Neutrophil (primary cell): ENCODE results near the gene GLRX2.
A peak's percentile ranks its signal among the peaks of the same experiment; 100 is the strongest.

ENCODE experiments used
- H3K27ac ChIP-seq: fragments of 200-600 bp; sonication (generic); 2 replicates; pipeline ENCODE4 v1.5.1; 2016; ENCODE audit warnings: mild to moderate bottlenecking, moderate library complexity
- H3K27me3 ChIP-seq: fragments of 200-600 bp; sonication (generic); 2 replicates; pipeline ENCODE4 v1.6.0; 2016; ENCODE audit warnings: mild to moderate bottlenecking
- H3K36me3 ChIP-seq: fragments of 200-600 bp; sonication (generic); 2 replicates; pipeline ENCODE4 v1.5.1; 2017
- H3K4me1 ChIP-seq, 2 experiments: fragments of 200-600 bp in 1 of 2; sonication (generic) in 1 of 2; 1 replicate in 1 of 2; 2 replicates in 1 of 2; pipeline versions ENCODE4 v1.5.1 to v1.6.1; 2013 to 2016; ENCODE audit warnings: low read depth in 1 of 2, low read length in 1 of 2, mild to moderate bottlenecking in 1 of 2, moderate library complexity in 1 of 2; ENCODE audit not compliant: control insufficient read depth in 1 of 2, insufficient read depth in 1 of 2
- H3K4me3 ChIP-seq, 2 experiments: fragments of 200-600 bp in 1 of 2; sonication (generic) in 1 of 2; 1 replicate in 1 of 2; 2 replicates in 1 of 2; pipeline ENCODE4 v1.5.1; 2013 to 2016; ENCODE audit warnings: low read depth in 1 of 2, low read length in 1 of 2, mild to moderate bottlenecking in 1 of 2, moderate library complexity in 1 of 2
- H3K9me3 ChIP-seq: fragments of 200-600 bp; sonication (generic); 2 replicates; pipeline ENCODE4 v1.5.1; 2016
- TF ChIP-seq, protein P1 (sequence below): fragments of 200-600 bp; sonication (generic); IDR thresholded peaks from 2 replicates; pipeline ENCODE4 v1.5.1; 2016; ENCODE audit warnings: antibody characterized with exemption

The GLRX2 gene

DNA sequence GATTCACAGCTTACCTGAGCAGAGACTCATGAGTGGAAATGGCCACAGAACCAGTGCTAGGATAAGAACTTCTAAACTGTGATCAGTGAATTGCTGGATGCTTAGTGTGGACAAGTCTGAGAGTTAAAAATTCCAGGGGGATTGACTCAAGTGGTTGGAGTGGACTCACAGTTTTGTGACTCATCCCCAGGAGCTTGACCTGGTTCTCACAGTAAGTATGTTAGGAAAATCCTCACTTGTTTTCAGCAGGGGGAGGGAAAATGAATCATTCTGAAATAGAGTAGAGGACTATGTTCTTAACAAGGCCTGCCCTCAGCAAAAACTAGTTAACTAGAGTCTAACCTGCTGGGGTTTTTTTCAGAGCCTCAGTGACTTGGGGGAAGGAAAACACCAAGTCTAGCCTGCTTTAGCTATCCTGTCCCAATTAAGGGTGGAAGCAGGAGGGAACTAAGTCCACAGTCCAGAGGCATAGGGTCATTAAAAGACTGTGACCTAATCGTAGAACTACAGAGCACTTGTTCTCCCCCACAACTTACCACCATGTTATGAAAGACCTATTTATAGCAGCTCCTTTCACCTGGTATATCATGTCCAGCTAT lies 10.5 kb upstream of the GLRX2 start:
- no peaks in the 10 kb centered on the region for H3K9me3 ChIP-seq
- H3K4me1 ChIP-seq, result peaks cover 41 to 42% of the 10 kb centered on the region in 2 experiments
- TF ChIP-seq, protein P1, sequence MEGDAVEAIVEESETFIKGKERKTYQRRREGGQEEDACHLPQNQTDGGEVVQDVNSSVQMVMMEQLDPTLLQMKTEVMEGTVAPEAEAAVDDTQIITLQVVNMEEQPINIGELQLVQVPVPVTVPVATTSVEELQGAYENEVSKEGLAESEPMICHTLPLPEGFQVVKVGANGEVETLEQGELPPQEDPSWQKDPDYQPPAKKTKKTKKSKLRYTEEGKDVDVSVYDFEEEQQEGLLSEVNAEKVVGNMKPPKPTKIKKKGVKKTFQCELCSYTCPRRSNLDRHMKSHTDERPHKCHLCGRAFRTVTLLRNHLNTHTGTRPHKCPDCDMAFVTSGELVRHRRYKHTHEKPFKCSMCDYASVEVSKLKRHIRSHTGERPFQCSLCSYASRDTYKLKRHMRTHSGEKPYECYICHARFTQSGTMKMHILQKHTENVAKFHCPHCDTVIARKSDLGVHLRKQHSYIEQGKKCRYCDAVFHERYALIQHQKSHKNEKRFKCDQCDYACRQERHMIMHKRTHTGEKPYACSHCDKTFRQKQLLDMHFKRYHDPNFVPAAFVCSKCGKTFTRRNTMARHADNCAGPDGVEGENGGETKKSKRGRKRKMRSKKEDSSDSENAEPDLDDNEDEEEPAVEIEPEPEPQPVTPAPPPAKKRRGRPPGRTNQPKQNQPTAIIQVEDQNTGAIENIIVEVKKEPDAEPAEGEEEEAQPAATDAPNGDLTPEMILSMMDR, result no peak
- H3K36me3 ChIP-seq, result no peaks in the 10 kb centered on the region
- no peaks in the 10 kb centered on the region for H3K27me3 ChIP-seq
- H3K27ac ChIP-seq, result no peak overlapping the region
- no peak overlapping the region for H3K4me3 ChIP-seq

DNA sequence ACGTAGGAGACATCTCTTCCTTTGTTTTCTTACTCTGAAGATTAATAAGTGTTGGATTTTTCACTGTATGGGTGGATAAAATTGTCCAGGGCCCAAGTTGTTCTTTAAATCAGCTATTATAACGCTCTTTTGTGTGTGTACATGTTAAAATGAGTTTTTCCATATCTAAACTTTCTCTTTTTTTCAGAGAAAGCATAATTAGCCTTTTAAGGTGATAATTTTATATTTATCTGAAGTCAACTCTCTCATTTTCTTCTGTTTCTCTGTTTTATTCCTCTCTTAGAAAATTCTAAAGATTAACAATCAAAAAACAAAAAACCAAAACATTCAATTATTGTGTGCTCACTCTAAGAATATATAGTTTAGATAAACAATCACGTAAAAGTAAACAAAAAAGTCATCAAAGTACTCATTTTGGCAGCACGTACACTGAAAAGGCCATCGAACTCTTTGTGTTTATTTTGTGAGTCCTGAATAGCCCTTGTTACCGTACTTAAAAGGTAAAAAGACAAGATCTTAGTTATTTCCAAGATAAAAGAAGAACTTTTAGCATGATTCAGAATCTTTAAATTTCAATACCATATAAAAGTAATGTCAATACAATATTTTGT lies 9.4 kb upstream of the GLRX2 start:
- Histone ChIP-seq H3K27ac (peak overlapping the region; percentile 83), H3K27me3 (no peaks in the 10 kb centered on the region), H3K4me1 (peaks cover 46 to 48% of the 10 kb centered on the region in 2 experiments), H3K9me3 (no peaks in the 10 kb centered on the region), H3K4me3 (no peak overlapping the region), H3K36me3 (no peaks in the 10 kb centered on the region)
- TF ChIP-seq, protein P1, result no peak

DNA sequence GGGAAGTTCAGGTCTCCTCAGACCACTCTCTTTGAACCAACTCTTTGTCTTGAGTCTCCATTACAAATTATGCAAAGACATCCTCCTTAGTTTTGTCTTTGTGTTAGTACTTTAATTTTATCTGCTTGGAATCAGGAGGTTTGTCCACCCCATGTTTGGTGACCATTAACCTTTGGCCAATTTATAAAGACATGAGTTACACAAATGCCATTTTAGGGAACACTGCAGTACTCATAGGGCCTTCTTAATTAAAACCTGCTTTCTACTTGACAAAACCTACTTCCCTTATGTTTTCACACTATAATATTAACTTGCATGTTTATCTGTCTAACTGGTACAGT lies 8.7 kb upstream of the GLRX2 start:
- Histone ChIP-seq H3K27me3 (no peaks in the 10 kb centered on the region), H3K4me3 (no peak overlapping the region), H3K27ac (peak overlapping the region; percentile 83), H3K36me3 (no peaks in the 10 kb centered on the region), H3K4me1 (peaks cover 46 to 48% of the 10 kb centered on the region in 2 experiments), H3K9me3 (no peaks in the 10 kb centered on the region)
- TF ChIP-seq, protein P1, result no peak

DNA sequence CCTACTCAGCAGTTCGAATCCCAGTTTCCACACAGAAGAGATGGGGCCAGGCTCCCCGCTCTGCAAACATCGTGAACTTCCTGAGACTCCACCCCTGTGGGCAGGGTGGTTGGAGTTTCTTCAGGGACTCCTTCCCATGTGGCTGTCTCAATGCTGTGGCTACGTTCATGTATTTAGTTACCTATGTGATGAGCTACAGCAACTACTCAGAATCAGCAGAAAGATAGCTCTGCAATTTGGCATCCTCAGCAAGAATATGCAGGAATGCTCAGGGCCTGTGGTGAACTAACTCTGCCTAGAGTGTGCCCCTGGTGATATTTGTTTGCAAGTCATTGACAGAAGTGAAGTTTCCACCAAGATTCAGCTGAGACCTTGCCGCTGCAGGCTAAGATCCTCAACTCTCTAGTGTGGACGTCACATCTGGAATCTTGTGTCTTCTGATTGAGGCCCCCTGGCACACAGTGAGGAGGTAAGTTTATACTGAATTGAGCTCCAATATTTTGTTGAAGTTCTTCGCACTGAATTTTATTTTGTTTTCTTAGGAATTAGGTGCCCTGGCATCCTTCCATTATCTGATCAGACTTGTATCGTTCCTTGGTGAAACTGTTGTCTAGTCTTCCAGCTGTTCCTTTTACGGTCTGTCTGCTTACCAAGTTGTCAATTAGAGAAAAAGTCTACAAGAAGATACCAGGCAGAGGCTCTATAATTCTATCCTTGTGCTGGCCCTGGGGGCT lies 8.2 kb upstream of the GLRX2 start:
- TF ChIP-seq, protein P1, result no peak
- H3K36me3 ChIP-seq, result no peaks in the 10 kb centered on the region
- H3K9me3 ChIP-seq, result no peaks in the 10 kb centered on the region
- H3K4me3 ChIP-seq, result peak overlapping the region in 1 of 2 experiments; percentile 9
- H3K27ac ChIP-seq, result peak overlapping the region; percentile 83
- H3K27me3 ChIP-seq, result no peaks in the 10 kb centered on the region
- H3K4me1 ChIP-seq, result peaks cover 46 to 48% of the 10 kb centered on the region in 2 experiments

DNA sequence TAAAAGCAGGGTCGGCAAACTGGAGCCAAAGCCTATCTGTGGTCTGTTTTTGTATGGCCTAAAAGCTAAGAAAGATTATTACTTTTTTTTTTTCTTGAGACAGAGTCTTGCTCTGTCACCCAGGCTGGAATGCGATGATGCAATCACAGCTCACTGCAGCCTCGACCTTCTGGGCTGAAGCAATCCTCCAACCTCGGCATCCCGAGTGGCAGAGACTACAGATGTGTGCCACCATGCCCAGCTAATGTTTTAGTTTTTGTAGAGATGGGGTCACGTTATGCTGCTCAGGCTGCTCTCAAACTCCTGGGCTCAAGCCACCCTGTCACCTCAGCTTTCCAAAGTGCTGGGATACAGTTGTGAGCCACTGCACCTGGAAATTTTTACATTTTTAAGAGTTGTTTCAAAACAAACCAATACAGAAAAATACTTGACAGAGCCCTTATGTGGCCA lies 6.5 kb upstream of the GLRX2 start:
- Histone ChIP-seq H3K27me3 (no peaks in the 10 kb centered on the region), H3K27ac (peak overlapping the region; percentile 83), H3K9me3 (no peaks in the 10 kb centered on the region), H3K36me3 (no peaks in the 10 kb centered on the region), H3K4me3 (peak overlapping the region; percentile 45 to 55), H3K4me1 (peaks cover 46 to 48% of the 10 kb centered on the region in 2 experiments)
- TF ChIP-seq, protein P1, result no peak
